HG03280 (cell line): ENCODE data around the gene RPS6KB2.
A peak's percentile ranks its signal among the peaks of the same experiment; 100 is the strongest.

ENCODE experiments used
- ATAC-seq: cut with Tn5 transposase; IDR thresholded peaks from one replicate; pipeline ENCODE4 v1.9.1; 2021; ENCODE audit warnings: mild to moderate bottlenecking, moderate library complexity; ENCODE audit not compliant: unreplicated experiment

The RPS6KB2 gene

GRCh38 chr11:67428052-67429001 lies at the start of gene RPS6KB2:
Gene RPS6KB2 (plus strand): TSS chr11:67428494. CDS start chr11:67428546, 52 bp downstream.
- ATAC-seq: peak; percentile 88

- ATAC-seq: no peak
Observed at GRCh38 chr11:67378544-67378943, 49.8 kb upstream of the RPS6KB2 start.

- no peak for ATAC-seq
Observed at GRCh38 chr11:67379061-67380058, 48.9 kb upstream of the RPS6KB2 start.

GRCh38 chr11:67381244-67381972 lies 46.9 kb upstream of the RPS6KB2 start:
- no peak for ATAC-seq

GRCh38 chr11:67382276-67383136 lies 45.8 kb upstream of the RPS6KB2 start:
- ATAC-seq: peak; percentile 53

GRCh38 chr11:67384851-67385366 lies 43.4 kb upstream of the RPS6KB2 start:
- no peak for ATAC-seq

GRCh38 chr11:67387069-67387468 lies 41.2 kb upstream of the RPS6KB2 start:
- no peak for ATAC-seq

GRCh38 chr11:67387518-67387917 lies 40.8 kb upstream of the RPS6KB2 start:
- no peak for ATAC-seq

- no peak for ATAC-seq
Observed at GRCh38 chr11:67389477-67389876, 38.8 kb upstream of the RPS6KB2 start.

GRCh38 chr11:67390947-67391303 lies 37.4 kb upstream of the RPS6KB2 start:
- no peak for ATAC-seq

- ATAC-seq: peak; percentile 66
Observed at GRCh38 chr11:67391304-67392182, 36.8 kb upstream of the RPS6KB2 start, which contains the start of gene RAD9A. Gene RAD9A (plus strand): TSS chr11:67391986. CDS start chr11:67392045, 59 bp downstream.

GRCh38 chr11:67392183-67392715 lies 36.0 kb upstream of the RPS6KB2 start:
- no peak for ATAC-seq

- ATAC-seq: no peak
Observed at GRCh38 chr11:67393437-67393836, 34.9 kb upstream of the RPS6KB2 start.

GRCh38 chr11:67393990-67394389 lies 34.3 kb upstream of the RPS6KB2 start:
- no peak for ATAC-seq

- ATAC-seq: no peak
Observed at GRCh38 chr11:67395555-67396258, 32.6 kb upstream of the RPS6KB2 start.

- ATAC-seq: no peak
Observed at GRCh38 chr11:67396259-67396581, 32.1 kb upstream of the RPS6KB2 start.

GRCh38 chr11:67396587-67397389 lies 31.5 kb upstream of the RPS6KB2 start:
- ATAC-seq: no peak
